Activated T-helper 1 cell treated with anti-CD3 and anti-CD28 coated beads, Interleukin-12 subunit alpha, Interleukin-12 subunit beta, Interleukin-2, Interleukin-4 antibody, amounts not matched to agents 30 ng/mL and 10 ng/mL and 1 ng/mL, durations not matched to agents 14 hours and 24 hours and 36 hours (primary cell): ENCODE results near the gene TTC28. TPM values are rescaled to one million over a fixed set of nuclear protein-coding genes. Genes with fewer than 3 reads are reported as not detected.

Experiments
- DNase-seq: peaks from one replicate; pipeline ENCODE4 v3.0.0; 2021; ENCODE audit warnings: low spot score
- H3K27ac Mint-ChIP-seq: one replicate; pipeline ENCODE4 v1.8.0; 2021; ENCODE audit warnings: mild to moderate bottlenecking, mixed read lengths
- H3K27me3 Mint-ChIP-seq: one replicate; pipeline ENCODE4 v1.8.0; 2022; ENCODE audit warnings: mild to moderate bottlenecking, moderate library complexity, mixed read lengths; ENCODE audit not compliant: insufficient read depth
- H3K36me3 Mint-ChIP-seq: one replicate; pipeline ENCODE4 v1.8.0; 2021; ENCODE audit warnings: low read depth, mixed read lengths
- H3K4me1 Mint-ChIP-seq: one replicate; pipeline ENCODE4 v1.8.0; 2021; ENCODE audit warnings: low read depth, mixed read lengths
- H3K4me3 Mint-ChIP-seq: one replicate; pipeline ENCODE4 v1.8.0; 2021; ENCODE audit warnings: mild to moderate bottlenecking, moderate library complexity, mixed read lengths
- H3K9me3 Mint-ChIP-seq: one replicate; pipeline ENCODE4 v1.8.0; 2021; ENCODE audit warnings: mixed read lengths
- intact Hi-C: fragments of 100-400 bp; cut with micrococcal nuclease; formaldehyde crosslinking; loops from one replicate; pipeline ENCODE4 v1.15.1; 2024
- total RNA-seq: library from RNA; stranded (reverse); gene quantifications from 2 replicates; pipeline ENCODE4 v1.2.3, GENCODE V29; 2022

The TTC28 gene
- total RNA-seq, 1 donor from 2014 or later, result 2.4 TPM

DNA sequence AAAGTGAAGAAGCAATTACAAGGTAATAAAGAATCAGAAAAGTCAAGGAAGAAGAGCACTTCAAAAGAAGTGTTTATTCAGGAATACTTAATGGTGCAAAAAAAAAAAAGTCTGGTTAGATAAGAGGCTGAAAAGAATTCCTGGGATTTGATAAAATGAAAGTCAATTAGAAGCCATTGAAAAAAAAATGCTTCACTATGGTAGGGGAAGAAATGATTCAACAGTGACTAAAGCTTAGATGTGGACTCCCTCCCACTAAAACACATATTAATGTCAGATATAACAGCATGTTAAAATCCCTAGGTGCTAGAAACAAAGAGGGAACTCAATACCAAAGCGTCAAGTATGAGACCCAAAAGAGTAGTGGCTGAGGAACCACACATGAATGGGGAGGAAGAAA lies 425.2 kb downstream of the TTC28 start:
- no peaks in the 10 kb centered on the region for H3K36me3 Mint-ChIP-seq
- DNase-seq, result no peak
- H3K27me3 Mint-ChIP-seq, result no peaks in the 10 kb centered on the region
- no peaks in the 10 kb centered on the region for H3K9me3 Mint-ChIP-seq
- H3K4me3 Mint-ChIP-seq, result no peak overlapping the region
- no peak overlapping the region for H3K27ac Mint-ChIP-seq
- H3K4me1 Mint-ChIP-seq, result no peaks in the 10 kb centered on the region
- intact Hi-C loops, result no loop called here

DNA sequence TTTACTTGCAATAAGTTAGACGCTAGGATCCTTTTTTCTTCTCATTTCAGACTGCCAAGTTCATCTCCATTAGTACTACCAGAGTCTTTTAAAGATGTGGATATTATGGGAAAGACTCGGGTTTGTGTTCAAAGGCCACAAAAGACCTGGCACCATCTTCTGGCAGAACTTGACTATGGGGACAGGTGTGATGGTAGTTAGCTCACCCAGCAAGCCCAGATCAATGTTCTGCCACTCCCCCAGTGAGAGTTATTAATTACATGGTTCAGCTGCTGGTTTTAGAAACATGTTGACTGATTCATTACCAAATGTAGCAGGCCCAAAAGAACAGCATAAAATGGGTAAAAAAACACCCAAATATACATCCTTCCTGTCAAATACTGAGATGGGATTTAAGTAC lies 427.1 kb downstream of the TTC28 start:
- H3K4me3 Mint-ChIP-seq, result no peak overlapping the region
- H3K36me3 Mint-ChIP-seq, result no peaks in the 10 kb centered on the region

DNA sequence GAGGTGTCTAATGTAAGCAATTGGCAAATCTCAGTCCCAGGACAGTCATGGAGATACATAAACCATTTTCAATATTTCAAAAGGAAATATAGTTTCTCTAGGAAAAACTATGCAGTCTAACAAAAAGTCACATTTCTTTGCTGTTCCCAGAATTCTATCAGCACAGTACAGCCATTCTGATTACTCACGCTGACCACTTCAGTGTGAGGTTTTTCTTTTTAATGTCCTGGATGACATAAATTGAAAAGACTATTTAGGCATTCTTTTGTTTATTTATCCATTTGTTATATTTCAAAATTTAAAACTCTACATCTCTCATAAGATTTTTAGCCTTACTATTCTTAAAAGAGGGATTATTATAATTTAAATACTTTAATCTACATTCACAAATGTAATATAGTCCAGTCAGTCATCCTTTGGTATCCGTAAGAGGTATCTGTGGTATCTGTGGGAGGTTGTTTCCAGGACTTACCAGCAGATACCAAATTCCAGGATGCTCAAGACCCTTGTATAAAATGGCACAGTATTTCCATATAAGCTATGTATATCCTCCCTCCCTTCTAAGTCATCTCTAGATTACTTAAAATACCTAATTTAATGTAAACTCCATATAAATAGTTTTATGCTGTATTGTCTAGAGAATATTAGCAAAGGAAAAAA lies 429.5 kb downstream of the TTC28 start:
- no peaks in the 10 kb centered on the region for H3K27me3 Mint-ChIP-seq
- H3K36me3 Mint-ChIP-seq, result no peaks in the 10 kb centered on the region
- no peak overlapping the region for H3K4me3 Mint-ChIP-seq
- intact Hi-C loops, result no loop called here
- no peaks in the 10 kb centered on the region for H3K4me1 Mint-ChIP-seq
- no peak for DNase-seq
- no peak overlapping the region for H3K27ac Mint-ChIP-seq
- no peaks in the 10 kb centered on the region for H3K9me3 Mint-ChIP-seq

More for the DNA sequence above, 427.1 kb downstream of the TTC28 start:
- intact Hi-C loops, result loop anchor here (2.0 kb wide), 1 partner anchor 342 kb away; no protein-coding TSS in a partner anchor
- Mint-ChIP-seq H3K27me3 (no peaks in the 10 kb centered on the region), H3K4me1 (no peaks in the 10 kb centered on the region), H3K9me3 (no peaks in the 10 kb centered on the region), H3K27ac (no peak overlapping the region)
- no peak for DNase-seq

DNA sequence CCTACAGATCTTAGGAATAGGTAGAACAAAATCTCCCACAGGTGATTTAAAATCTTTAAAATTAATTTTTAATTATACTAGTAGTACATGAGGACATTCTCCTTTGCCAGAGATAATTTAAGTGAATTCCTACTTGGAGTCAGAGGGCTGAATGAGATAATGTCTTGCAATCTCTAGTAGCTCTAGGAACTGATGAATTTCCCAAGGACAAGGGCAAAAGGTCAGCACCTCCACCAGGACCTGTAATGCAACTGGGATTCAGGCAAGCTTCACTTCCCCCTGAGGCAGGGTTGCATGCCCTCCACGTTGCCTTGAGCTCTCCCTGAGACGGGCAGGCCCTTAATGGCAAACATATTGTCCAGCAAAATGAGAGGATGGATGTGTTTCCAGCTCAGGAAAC lies 430.2 kb downstream of the TTC28 start:
- Mint-ChIP-seq H3K9me3 (no peaks in the 10 kb centered on the region), H3K4me1 (no peaks in the 10 kb centered on the region)

DNA sequence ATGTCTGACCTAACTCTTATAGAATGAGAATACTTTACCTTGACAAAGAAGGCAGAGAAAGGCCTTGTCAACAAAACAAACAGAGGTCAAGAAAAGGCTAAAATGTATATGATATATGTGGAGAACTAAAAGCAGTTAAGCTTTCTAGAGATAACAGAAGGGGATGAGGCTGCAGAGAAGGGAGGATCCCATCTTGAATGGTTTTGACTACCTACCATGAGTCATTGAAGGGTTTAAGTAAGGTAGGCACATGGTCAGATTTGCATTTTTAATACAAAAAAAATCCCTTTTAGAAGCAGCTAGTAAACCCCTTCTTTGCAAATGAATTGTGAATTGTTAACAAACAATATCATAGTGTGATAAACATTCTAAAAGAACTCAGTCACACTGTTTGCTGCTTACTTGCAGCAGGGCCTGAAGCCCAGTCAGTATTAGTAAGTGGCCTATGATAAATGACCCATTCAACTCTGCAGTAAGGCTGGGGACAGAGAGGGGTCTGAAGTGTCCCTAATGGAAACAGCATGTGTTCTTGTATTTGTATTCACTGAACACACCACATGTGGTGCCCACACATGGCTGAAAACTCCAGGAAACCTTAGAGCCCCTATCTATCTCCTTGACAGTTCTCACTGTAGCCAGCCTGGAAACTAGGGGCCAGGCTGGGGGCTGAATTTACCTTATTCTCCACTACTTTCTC lies 431.8 kb downstream of the TTC28 start:
- Mint-ChIP-seq H3K4me1 (no peaks in the 10 kb centered on the region), H3K9me3 (no peaks in the 10 kb centered on the region)

More for the DNA sequence above, 430.2 kb downstream of the TTC28 start:
- Mint-ChIP-seq H3K27ac (no peak overlapping the region), H3K27me3 (no peaks in the 10 kb centered on the region), H3K36me3 (no peaks in the 10 kb centered on the region), H3K4me3 (no peak overlapping the region)
- intact Hi-C loops, result no loop called here
- DNase-seq, result no peak

DNA sequence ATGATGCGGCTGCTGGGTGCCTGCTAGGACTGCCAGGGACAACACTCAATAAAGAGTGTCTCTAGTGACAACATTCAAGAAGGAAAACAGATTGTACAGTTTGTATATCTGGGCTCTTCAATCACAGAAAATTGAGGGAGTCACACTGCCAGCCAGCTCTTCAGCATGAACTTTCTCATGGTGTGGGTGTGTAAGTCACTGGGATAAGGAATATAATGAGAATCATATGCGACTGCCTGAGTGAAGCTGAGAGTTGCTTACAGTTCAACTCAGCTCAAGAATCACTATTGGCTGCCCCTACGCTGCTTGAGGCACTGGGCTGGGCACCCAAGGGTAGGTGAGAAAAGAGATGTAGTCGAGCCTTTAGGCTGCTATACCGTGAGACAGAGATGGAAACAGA lies 432.5 kb downstream of the TTC28 start:
- Mint-ChIP-seq H3K36me3 (no peaks in the 10 kb centered on the region), H3K27ac (no peak overlapping the region), H3K9me3 (no peaks in the 10 kb centered on the region), H3K27me3 (no peaks in the 10 kb centered on the region), H3K4me1 (no peaks in the 10 kb centered on the region), H3K4me3 (no peak overlapping the region)
- intact Hi-C loops, result no loop called here
- DNase-seq, result no peak

More for the DNA sequence above, 431.8 kb downstream of the TTC28 start:
- H3K27ac Mint-ChIP-seq, result no peak overlapping the region
- DNase-seq, result no peak
- intact Hi-C loops, result no loop called here
- no peaks in the 10 kb centered on the region for H3K27me3 Mint-ChIP-seq
- H3K36me3 Mint-ChIP-seq, result no peaks in the 10 kb centered on the region
- H3K4me3 Mint-ChIP-seq, result no peak overlapping the region

DNA sequence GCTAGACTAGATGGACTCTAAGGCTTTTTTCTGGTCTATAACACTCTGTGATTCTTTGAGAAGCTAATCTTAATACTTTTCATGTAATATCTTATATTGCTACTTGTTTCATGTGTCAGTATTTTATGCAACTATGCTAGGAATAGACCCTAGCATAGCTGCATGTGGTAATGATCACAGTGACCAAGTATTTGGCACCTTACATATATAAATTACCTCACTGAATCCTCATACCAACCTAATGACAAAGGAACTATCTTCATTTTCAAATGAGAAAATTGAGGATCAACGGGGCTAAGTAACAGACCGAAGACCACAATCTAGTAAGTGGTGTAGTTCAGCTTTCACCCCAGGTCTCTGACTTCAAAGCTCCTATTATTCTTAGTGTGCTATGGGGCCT lies 433.2 kb downstream of the TTC28 start:
- DNase-seq, result no peak
- Mint-ChIP-seq H3K4me3 (no peak overlapping the region), H3K27ac (no peak overlapping the region), H3K36me3 (no peaks in the 10 kb centered on the region), H3K27me3 (no peaks in the 10 kb centered on the region), H3K4me1 (no peaks in the 10 kb centered on the region), H3K9me3 (no peaks in the 10 kb centered on the region)
- intact Hi-C loops, result no loop called here

GRCh38 chr22:28245579-28246224 lies 433.9 kb downstream of the TTC28 start:
- no peaks in the 10 kb centered on the region for H3K9me3 Mint-ChIP-seq
- DNase-seq, result no peak
- no peaks in the 10 kb centered on the region for H3K4me1 Mint-ChIP-seq
- H3K27ac Mint-ChIP-seq, result no peak overlapping the region
- H3K27me3 Mint-ChIP-seq, result no peaks in the 10 kb centered on the region
- intact Hi-C loops, result no loop called here
- H3K36me3 Mint-ChIP-seq, result no peaks in the 10 kb centered on the region
- no peak overlapping the region for H3K4me3 Mint-ChIP-seq

GRCh38 chr22:28244757-28245156 lies 434.9 kb downstream of the TTC28 start:
- no peak overlapping the region for H3K4me3 Mint-ChIP-seq
- H3K27me3 Mint-ChIP-seq, result no peaks in the 10 kb centered on the region
- no peaks in the 10 kb centered on the region for H3K36me3 Mint-ChIP-seq
- H3K4me1 Mint-ChIP-seq, result no peaks in the 10 kb centered on the region
- no peak overlapping the region for H3K27ac Mint-ChIP-seq
- intact Hi-C loops, result no loop called here
- no peak for DNase-seq
- H3K9me3 Mint-ChIP-seq, result no peaks in the 10 kb centered on the region

GRCh38 chr22:28243539-28243938 lies 436.1 kb downstream of the TTC28 start:
- Mint-ChIP-seq H3K36me3 (no peaks in the 10 kb centered on the region), H3K27ac (no peak overlapping the region), H3K27me3 (peaks cover 6% of the 10 kb centered on the region), H3K4me1 (no peaks in the 10 kb centered on the region), H3K4me3 (no peak overlapping the region), H3K9me3 (no peaks in the 10 kb centered on the region)
- intact Hi-C loops, result no loop called here
- no peak for DNase-seq

- no peaks in the 10 kb centered on the region for H3K9me3 Mint-ChIP-seq
- no peaks in the 10 kb centered on the region for H3K4me1 Mint-ChIP-seq
- intact Hi-C loops, result no loop called here
- DNase-seq, result no peak
- no peaks in the 10 kb centered on the region for H3K36me3 Mint-ChIP-seq
- no peak overlapping the region for H3K27ac Mint-ChIP-seq
- H3K27me3 Mint-ChIP-seq, result peaks cover 14% of the 10 kb centered on the region
- no peak overlapping the region for H3K4me3 Mint-ChIP-seq
Observed at GRCh38 chr22:28241656-28242290, 437.9 kb downstream of the TTC28 start.

GRCh38 chr22:28239941-28240340 lies 439.7 kb downstream of the TTC28 start:
- Mint-ChIP-seq H3K27ac (no peak overlapping the region), H3K4me1 (no peaks in the 10 kb centered on the region), H3K9me3 (no peaks in the 10 kb centered on the region), H3K27me3 (peaks cover 19% of the 10 kb centered on the region), H3K36me3 (no peaks in the 10 kb centered on the region), H3K4me3 (no peak overlapping the region)
- DNase-seq, result no peak
- intact Hi-C loops, result no loop called here

GRCh38 chr22:28237783-28238182 lies 441.9 kb downstream of the TTC28 start:
- no peaks in the 10 kb centered on the region for H3K4me1 Mint-ChIP-seq
- no peak overlapping the region for H3K27ac Mint-ChIP-seq
- H3K9me3 Mint-ChIP-seq, result no peaks in the 10 kb centered on the region
- no peak for DNase-seq
- H3K4me3 Mint-ChIP-seq, result no peak overlapping the region
- no peaks in the 10 kb centered on the region for H3K36me3 Mint-ChIP-seq
- peaks cover 19% of the 10 kb centered on the region for H3K27me3 Mint-ChIP-seq
- intact Hi-C loops, result no loop called here
